ENCODE measurements around the gene NOS3.

DNA sequence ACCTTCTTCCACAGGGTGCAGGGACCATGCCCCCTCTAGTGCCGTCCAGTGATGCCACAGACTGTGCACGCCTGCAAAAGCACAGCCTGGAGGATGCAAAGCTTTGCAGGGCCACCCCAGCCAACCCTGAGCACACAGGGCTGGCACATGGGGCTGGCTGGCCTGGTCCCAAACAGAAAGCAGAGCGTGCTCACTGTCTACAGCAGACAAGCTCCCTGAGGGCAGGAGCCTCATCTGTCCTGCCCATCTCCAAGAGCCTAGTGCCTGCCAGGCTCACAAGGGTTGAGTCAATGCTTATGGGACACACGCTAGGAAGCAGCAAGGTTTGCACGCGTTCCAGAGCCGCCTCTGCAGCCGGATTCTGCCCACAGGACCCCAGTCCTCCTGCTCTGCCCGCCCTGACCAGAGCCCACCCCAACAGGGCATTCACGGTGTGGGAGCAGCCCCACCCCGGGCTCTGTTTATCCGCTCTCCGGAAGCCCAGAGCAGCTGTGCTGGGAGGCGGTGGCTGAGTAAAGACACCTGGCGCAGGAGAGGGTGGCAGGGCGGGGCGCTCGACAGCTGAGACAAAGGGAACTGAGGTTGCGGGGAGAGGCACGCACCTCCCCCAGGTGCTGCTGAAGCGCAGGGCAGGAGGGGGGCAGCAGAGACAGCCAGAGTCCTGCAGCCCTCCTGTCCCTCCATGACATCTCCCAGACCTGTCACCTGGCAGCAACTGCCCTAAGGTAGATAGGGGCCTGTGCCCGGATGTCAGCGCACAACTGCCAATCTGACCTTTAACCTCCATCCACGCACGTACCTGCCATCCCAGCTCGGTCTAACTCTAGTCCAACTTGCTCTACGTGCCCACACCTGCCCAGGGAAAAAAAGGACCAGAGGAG lies 17.0 kb upstream of the NOS3 start:
- no peak for TF ChIP-seq CTCF (IDR thresholded peaks at IDR 0.05 in 4 of 5, conservative IDR thresholded peaks at IDR 0.05 in 1 of 5)
- TF ChIP-seq POLR2A (IDR thresholded peaks at IDR 0.05), result no peak
